SJSA1 (cell line): Measurements from ENCODE around the gene LTBP2. TPM values are rescaled to one million over a fixed set of nuclear protein-coding genes. Genes with fewer than 3 reads are reported as not detected.

Experiments
- DNase-seq, 2 experiments: peaks; one replicate each; pipeline ENCODE4 v3.0.0-alpha.2; 2015 to 2020; ENCODE audit warnings: low spot score in 2 of 2, low read depth in 1 of 2
- H3K27ac ChIP-seq: fragments of 250-450 bp; sonication (Bioruptor Pico); 2 replicates; pipeline ENCODE4 v1.5.1; 2020; ENCODE audit warnings: mild to moderate bottlenecking, moderate library complexity
- H3K27me3 ChIP-seq: fragments of 250-450 bp; sonication (Bioruptor Pico); replicated peaks from 2 replicates; pipeline ENCODE4 v1.5.1; 2020; ENCODE audit warnings: mild to moderate bottlenecking, moderate library complexity
- H3K36me3 ChIP-seq: fragments of 250-450 bp; sonication (Bioruptor Pico); 2 replicates; pipeline ENCODE4 v1.5.1; 2020; ENCODE audit warnings: mild to moderate bottlenecking
- H3K4me1 ChIP-seq: fragments of 250-450 bp; sonication (Bioruptor Pico); replicated peaks from 2 replicates; pipeline ENCODE4 v1.6.1; 2021; ENCODE audit warnings: mild to moderate bottlenecking
- H3K4me3 ChIP-seq: fragments of 250-450 bp; sonication (Bioruptor Pico); 2 replicates; pipeline ENCODE4 v1.5.1; 2020; ENCODE audit warnings: mild to moderate bottlenecking
- H3K9me3 ChIP-seq: fragments of 250-450 bp; sonication (Bioruptor Pico); replicated peaks from 2 replicates; pipeline ENCODE4 v1.5.1; 2020; ENCODE audit warnings: mild to moderate bottlenecking
- total RNA-seq: library from RNA; depleted of rRNA; stranded (reverse); fragments of >200 nt; shearing (Covaris generic); gene quantifications from 2 replicates; pipeline ENCODE4 v1.2.3, GENCODE V29; 2014

Gene LTBP2
- total RNA-seq, 1 experiment from 2014 or later = 2.2 TPM

- DNase-seq = no peak
- H3K4me3 ChIP-seq = no peak overlapping the region
These were observed 45.6 kb downstream of the LTBP2 start for GRCh38 chr14:74566174-74567141.

GRCh38 chr14:74563586-74564159 lies 48.4 kb downstream of the LTBP2 start:
- Histone ChIP-seq H3K9me3 (no peaks in the 10 kb centered on the region), H3K27ac (no peak overlapping the region), H3K36me3 (no peaks in the 10 kb centered on the region), H3K4me3 (no peak overlapping the region), H3K4me1 (peaks cover 8% of the 10 kb centered on the region; the same call in 1 of the 2 replicates), H3K27me3 (no peaks in the 10 kb centered on the region)
- DNase-seq = no peak

More at GRCh38 chr14:74566174-74567141, 45.6 kb downstream of the LTBP2 start:
- Histone ChIP-seq H3K4me1 (peaks cover 26% of the 10 kb centered on the region), H3K27me3 (no peaks in the 10 kb centered on the region), H3K9me3 (no peaks in the 10 kb centered on the region), H3K27ac (no peak overlapping the region), H3K36me3 (no peaks in the 10 kb centered on the region)

GRCh38 chr14:74563233-74563585 lies 48.8 kb downstream of the LTBP2 start:
- peaks cover 8% of the 10 kb centered on the region; the same call in 1 of the 2 replicates for H3K4me1 ChIP-seq
- DNase-seq = no peak
- no peak overlapping the region for H3K4me3 ChIP-seq

GRCh38 chr14:74562515-74563232 lies 49.4 kb downstream of the LTBP2 start:
- H3K4me3 ChIP-seq = no peak overlapping the region
- H3K9me3 ChIP-seq = no peaks in the 10 kb centered on the region
- no peaks in the 10 kb centered on the region for H3K36me3 ChIP-seq
- peaks cover 8% of the 10 kb centered on the region; the same call in 1 of the 2 replicates for H3K4me1 ChIP-seq
- no peak for DNase-seq
- no peaks in the 10 kb centered on the region for H3K27me3 ChIP-seq
- H3K27ac ChIP-seq = no peak overlapping the region

More at GRCh38 chr14:74563233-74563585, 48.8 kb downstream of the LTBP2 start:
- Histone ChIP-seq H3K27ac (no peak overlapping the region), H3K36me3 (no peaks in the 10 kb centered on the region), H3K27me3 (no peaks in the 10 kb centered on the region), H3K9me3 (no peaks in the 10 kb centered on the region)

GRCh38 chr14:74558655-74559054 lies 53.4 kb downstream of the LTBP2 start:
- no peak for DNase-seq
- H3K27ac ChIP-seq = no peak overlapping the region
- no peak overlapping the region for H3K4me3 ChIP-seq
- no peaks in the 10 kb centered on the region for H3K9me3 ChIP-seq
- H3K36me3 ChIP-seq = no peaks in the 10 kb centered on the region
- H3K4me1 ChIP-seq = peaks cover 5% of the 10 kb centered on the region; the same call in 1 of the 2 replicates
- H3K27me3 ChIP-seq = no peaks in the 10 kb centered on the region

- DNase-seq = no peak
- Histone ChIP-seq H3K9me3 (no peaks in the 10 kb centered on the region), H3K36me3 (no peaks in the 10 kb centered on the region)
These were observed 54.3 kb downstream of the LTBP2 start for GRCh38 chr14:74557691-74558090.

GRCh38 chr14:74555476-74556050 lies 56.5 kb downstream of the LTBP2 start:
- no peaks in the 10 kb centered on the region for H3K27me3 ChIP-seq
- H3K27ac ChIP-seq = no peak overlapping the region
- no peaks in the 10 kb centered on the region for H3K9me3 ChIP-seq
- H3K4me3 ChIP-seq = no peak overlapping the region
- DNase-seq = no peak
- no peaks in the 10 kb centered on the region for H3K4me1 ChIP-seq
- no peaks in the 10 kb centered on the region for H3K36me3 ChIP-seq

More at GRCh38 chr14:74557691-74558090, 54.3 kb downstream of the LTBP2 start:
- no peak overlapping the region for H3K4me3 ChIP-seq
- H3K27ac ChIP-seq = no peak overlapping the region
- no peaks in the 10 kb centered on the region for H3K4me1 ChIP-seq
- no peaks in the 10 kb centered on the region for H3K27me3 ChIP-seq

GRCh38 chr14:74554742-74555362 lies 57.2 kb downstream of the LTBP2 start:
- Histone ChIP-seq H3K4me3 (no peak overlapping the region), H3K9me3 (no peaks in the 10 kb centered on the region), H3K27me3 (no peaks in the 10 kb centered on the region), H3K4me1 (no peaks in the 10 kb centered on the region), H3K27ac (no peak overlapping the region), H3K36me3 (no peaks in the 10 kb centered on the region)
- DNase-seq = no peak

- Histone ChIP-seq H3K4me1 (no peaks in the 10 kb centered on the region), H3K36me3 (no peaks in the 10 kb centered on the region), H3K9me3 (no peaks in the 10 kb centered on the region), H3K4me3 (no peak overlapping the region), H3K27me3 (no peaks in the 10 kb centered on the region), H3K27ac (no peak overlapping the region)
- no peak for DNase-seq
These were observed 59.4 kb downstream of the LTBP2 start for GRCh38 chr14:74552623-74553022.

GRCh38 chr14:74551431-74552371 lies 60.3 kb downstream of the LTBP2 start:
- Histone ChIP-seq H3K36me3 (no peaks in the 10 kb centered on the region), H3K4me3 (no peak overlapping the region), H3K27ac (no peak overlapping the region), H3K9me3 (no peaks in the 10 kb centered on the region), H3K4me1 (peaks cover 3% of the 10 kb centered on the region), H3K27me3 (no peaks in the 10 kb centered on the region)
- no peak for DNase-seq

- Histone ChIP-seq H3K27me3 (no peaks in the 10 kb centered on the region), H3K4me3 (no peak overlapping the region), H3K36me3 (no peaks in the 10 kb centered on the region), H3K9me3 (no peaks in the 10 kb centered on the region), H3K27ac (no peak overlapping the region), H3K4me1 (peaks cover 10% of the 10 kb centered on the region)
- no peak for DNase-seq
These were observed 61.0 kb downstream of the LTBP2 start for GRCh38 chr14:74551001-74551400.

- DNase-seq = no peak
- H3K4me1 ChIP-seq = peaks cover 15% of the 10 kb centered on the region
- H3K27ac ChIP-seq = no peak overlapping the region
- no peaks in the 10 kb centered on the region for H3K36me3 ChIP-seq
- no peak overlapping the region for H3K4me3 ChIP-seq
- H3K9me3 ChIP-seq = no peaks in the 10 kb centered on the region
- no peaks in the 10 kb centered on the region for H3K27me3 ChIP-seq
These were observed 62.0 kb downstream of the LTBP2 start for GRCh38 chr14:74550071-74550470.
